Measurements from ENCODE around the gene LMBR1.
"Not testable (repeated sequence)": the region's sequence is repeated elsewhere in the genome, so short reads cannot be mapped to it uniquely, and the experiment has no call there.

Gene LMBR1

DNA sequence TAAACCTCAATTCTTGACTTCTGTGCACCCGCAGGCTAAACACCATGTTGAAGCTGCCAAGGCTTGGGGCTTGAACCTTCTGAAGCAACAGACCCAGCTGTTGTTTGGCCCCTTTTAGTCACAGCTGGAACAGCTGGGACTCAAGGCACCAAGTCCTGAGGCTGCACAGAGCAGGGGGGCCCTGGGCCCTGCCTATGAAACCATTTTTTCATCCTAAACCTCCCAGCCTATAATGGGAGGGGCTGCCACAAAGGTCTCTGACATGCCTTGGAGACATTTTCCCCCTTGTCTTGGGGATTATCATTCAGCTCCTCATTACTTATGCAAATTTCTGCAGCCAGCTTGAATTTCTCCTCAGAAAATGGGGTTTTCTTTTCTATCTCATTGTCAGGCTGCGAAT, 31.8 kb downstream of the LMBR1 start:
- in situ Hi-C loops (cut with MboI; ENCODE audit: low pct_unique_long_range_greater_than_20kb, low sequenced_read_pairs): no loop called here
- no peak for DNase-seq

DNA sequence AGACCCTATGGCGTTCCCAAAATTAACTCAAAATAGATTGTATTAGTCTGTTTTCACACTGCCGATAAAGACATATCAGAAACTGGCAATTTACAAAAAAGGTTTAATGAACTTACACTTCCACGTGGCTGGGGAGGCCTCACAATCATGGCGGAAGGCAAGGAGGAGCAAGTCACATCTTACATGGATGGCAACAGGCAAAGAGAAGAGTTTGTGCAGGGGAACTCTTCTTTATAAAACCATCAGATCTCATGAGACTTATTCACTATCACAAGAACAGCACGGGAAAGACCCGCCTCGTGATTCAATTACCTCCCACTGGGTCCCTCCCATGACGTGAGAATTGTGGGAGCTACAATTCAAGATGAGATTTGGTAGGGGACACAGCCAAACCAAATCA, 32.9 kb downstream of the LMBR1 start:
- DNase-seq; in situ Hi-C loops (cut with MboI; ENCODE audit: low pct_unique_long_range_greater_than_20kb, low sequenced_read_pairs): not testable (repeated sequence)

DNA sequence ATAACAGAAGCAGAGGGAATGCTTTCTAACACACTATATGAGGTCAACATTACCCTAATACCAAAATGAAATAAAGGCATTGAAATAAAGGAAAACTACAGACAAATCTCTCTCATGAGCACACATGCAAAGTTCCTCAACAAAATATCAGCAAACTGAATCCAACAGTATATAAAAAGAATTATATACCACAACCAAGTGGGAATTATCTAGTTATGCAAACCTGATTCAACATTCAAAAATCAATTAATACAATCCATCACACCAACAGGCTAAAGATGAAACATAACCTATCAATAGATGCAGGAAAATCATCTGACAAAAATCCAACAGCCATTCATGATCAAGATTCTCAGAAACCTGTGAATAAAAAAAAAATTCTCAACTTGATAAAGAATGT, 34.5 kb downstream of the LMBR1 start:
- no peak for DNase-seq
- in situ Hi-C loops (cut with MboI; ENCODE audit: low pct_unique_long_range_greater_than_20kb, low sequenced_read_pairs): no loop called here

DNA sequence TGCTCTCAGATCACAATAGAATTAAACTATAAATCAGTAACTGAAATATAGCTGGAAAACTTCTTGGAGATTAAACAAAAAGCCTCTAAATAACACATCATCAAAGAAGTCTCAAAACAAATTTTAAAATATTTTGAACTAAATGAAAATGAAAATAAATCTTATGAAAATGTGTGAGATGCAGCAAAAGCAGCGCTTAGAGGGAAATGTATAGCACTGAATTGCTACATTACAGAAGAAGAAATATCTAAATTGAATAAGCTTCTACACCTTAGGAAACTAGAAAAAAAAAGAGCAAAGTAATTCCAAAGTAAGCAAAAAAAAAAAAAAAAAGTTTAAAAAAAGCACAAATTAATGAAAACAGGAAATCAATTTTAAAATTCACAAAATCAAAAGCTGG, 35.2 kb downstream of the LMBR1 start:
- DNase-seq: no peak
- in situ Hi-C loops (cut with MboI; ENCODE audit: low pct_unique_long_range_greater_than_20kb, low sequenced_read_pairs): no loop called here

DNA sequence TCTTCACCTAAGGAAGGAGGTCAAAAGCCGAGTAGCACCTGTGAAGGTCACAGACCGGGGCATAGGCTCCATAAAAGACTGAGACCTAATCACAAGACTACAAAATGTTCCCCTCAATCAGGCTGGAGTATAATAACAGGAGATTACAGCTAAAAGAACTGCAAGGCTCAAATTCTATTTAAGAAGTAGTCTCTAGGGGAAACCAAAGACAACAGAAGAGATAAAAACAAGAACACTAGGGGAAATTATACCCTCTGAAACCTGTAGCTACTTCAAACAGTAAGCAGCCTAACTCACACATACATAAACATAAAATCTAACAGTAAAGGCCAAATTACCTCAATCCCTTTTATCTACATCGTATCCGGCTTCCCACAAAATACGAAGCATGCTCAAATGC, 38.3 kb downstream of the LMBR1 start:
- in situ Hi-C loops (cut with MboI; ENCODE audit: low pct_unique_long_range_greater_than_20kb, low sequenced_read_pairs): no loop called here
- DNase-seq: no peak

DNA sequence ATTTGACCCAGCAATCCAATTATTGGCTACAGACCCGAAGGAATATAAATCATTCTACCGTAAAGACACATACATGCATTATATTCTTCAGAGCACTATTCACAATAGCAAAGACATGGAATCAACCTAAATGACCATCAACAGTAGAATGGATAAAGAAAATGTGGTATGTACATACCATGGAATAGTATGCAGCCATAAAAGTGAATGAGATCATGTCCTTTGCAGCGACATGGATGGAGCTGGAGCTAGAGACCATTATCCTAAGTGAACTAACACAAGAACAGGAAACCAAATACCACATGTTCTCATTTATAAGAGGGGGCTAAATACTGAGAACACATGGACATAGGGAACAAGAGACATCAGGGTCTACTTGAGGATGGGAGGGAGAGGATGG, 44.0 kb downstream of the LMBR1 start:
- in situ Hi-C loops (cut with MboI; ENCODE audit: low pct_unique_long_range_greater_than_20kb, low sequenced_read_pairs): no loop called here

DNA sequence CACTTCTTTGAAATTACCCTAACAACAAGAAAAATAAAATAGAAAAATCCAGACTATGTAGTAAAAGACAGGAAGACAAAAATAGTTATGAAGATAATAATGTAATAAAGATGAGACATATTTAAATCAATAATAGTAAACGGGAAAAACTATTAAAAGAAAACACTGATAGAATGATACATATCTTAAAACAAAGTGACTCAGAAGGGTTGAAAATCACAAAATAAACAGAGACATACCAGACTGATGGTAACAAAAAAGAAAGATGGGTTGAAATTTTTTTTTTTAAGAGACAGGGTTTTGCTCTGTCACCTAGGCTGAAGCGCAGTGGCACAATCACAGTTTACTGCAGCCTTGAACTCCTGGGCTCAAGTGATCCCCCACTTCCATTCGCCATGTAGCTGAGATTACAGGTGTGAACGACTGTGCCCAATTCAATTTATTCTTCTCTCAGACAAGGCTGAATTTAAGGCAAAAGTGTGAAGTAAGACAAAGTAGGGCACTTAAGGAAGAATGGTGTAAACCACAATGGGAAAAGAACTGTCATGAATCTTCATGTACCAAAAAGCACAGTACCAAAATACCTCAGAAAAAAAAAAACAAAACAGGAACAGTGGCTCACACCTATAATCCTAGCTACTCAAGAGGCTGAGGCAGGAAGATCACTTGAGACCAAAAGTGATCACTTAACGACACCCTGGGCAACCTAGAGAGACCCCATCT, 47.4 kb downstream of the LMBR1 start:
- in situ Hi-C loops (cut with MboI; ENCODE audit: low pct_unique_long_range_greater_than_20kb, low sequenced_read_pairs): no loop called here
- peak; percentile 19 for DNase-seq

More for the DNA sequence above, 44.0 kb downstream of the LMBR1 start:
- no peak for DNase-seq

DNA sequence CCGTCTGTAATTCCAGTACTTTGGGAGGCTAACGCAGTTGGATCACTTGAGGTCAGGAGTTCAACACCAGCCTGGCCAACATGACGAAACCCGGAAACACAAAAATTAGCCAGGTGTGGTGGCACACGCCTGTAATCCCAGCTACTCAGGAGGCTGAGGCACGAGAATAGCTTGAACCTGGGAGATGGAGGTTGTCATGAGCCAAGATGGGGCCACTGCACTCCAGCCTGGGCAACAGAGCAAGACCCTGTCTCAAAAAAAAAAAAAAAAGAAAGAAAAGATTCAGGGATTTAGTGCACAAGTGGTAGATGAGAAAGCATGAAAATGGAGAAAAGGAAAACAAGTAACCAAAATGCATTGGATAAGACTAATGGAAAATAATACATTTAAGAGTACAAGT, 49.4 kb downstream of the LMBR1 start:
- DNase-seq; in situ Hi-C loops (cut with MboI; ENCODE audit: low pct_unique_long_range_greater_than_20kb, low sequenced_read_pairs): not testable (repeated sequence)

DNA sequence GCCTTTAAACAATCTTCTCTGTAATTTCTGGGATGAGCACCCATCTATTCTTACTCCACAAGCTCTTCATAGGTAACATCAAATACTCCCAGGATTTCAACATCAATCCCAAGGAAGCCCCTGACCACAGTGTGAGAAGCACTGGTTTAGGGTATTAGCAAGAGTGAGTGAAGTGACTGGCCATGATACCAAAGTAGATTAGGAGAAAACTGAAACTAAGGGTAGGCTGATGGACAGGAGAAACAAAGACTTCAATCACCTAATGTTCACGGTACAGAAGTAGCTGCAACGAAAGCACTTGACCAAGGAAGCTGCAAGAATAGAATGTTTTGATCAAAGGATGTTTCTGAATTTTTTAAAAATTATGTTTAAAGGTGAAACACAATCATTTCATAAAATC, 49.8 kb downstream of the LMBR1 start:
- no peak for DNase-seq
- in situ Hi-C loops (cut with MboI; ENCODE audit: low pct_unique_long_range_greater_than_20kb, low sequenced_read_pairs): no loop called here

DNA sequence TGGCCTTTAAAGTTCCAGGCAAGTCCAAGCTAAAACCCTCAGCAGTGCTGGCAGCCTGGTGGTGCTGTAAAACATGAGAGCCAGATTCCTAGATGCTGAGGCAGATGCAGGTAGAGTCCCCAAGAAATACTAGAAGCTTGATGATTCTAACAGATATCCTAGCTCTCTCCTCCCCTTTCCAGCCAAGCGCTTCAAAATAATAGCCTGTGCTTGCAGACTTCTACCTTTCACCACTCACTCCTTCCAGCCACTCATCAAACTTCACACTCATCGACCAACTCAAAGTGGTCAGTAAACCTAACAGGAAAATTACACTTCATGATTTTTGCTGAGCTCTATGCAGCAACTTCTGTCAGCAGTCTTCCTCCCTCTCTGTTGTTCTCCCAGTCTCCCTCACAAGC, 50.2 kb downstream of the LMBR1 start:
- DNase-seq: no peak
- in situ Hi-C loops (cut with MboI; ENCODE audit: low pct_unique_long_range_greater_than_20kb, low sequenced_read_pairs): no loop called here

DNA sequence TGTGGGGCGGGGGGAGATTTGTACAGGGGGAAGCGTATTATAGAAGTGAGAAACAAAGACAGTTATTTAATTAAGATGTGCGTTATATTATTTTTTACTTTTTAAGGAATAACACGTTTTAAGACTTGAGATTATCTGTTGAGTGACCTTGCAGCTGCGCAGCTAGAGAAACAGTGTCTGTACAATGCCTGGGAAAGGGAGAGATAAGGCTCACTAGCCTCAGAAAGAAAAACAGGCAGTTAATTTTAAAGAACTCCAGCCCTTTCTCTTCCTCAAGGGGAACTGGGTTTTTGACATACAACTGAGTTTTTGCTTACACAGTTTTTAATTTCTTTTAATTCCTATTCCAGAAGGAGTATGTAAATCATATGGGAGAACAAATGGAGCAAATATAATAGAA, 50.7 kb downstream of the LMBR1 start:
- DNase-seq: no peak
- in situ Hi-C loops (cut with MboI; ENCODE audit: low pct_unique_long_range_greater_than_20kb, low sequenced_read_pairs): no loop called here

DNA sequence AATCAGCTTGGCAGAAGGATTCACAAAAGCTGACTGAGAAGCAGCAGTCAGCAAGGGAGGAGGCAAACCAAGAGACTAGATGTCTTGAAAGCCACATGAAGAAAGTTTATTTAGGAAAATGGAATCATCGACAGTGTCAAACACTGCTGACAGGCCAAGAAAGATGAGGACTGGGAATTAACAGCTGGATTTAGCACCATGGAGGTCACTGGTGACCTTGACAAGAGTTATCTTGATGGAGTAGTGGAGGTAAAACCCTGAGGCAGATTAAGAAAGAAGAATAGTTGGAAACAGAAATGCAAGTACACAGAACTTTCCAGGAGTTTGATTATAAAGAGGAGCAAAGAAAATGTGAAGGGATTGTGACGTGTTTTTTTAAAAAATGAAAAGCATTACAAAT, 51.5 kb downstream of the LMBR1 start:
- no peak for DNase-seq
- in situ Hi-C loops (cut with MboI; ENCODE audit: low pct_unique_long_range_greater_than_20kb, low sequenced_read_pairs): no loop called here

DNA sequence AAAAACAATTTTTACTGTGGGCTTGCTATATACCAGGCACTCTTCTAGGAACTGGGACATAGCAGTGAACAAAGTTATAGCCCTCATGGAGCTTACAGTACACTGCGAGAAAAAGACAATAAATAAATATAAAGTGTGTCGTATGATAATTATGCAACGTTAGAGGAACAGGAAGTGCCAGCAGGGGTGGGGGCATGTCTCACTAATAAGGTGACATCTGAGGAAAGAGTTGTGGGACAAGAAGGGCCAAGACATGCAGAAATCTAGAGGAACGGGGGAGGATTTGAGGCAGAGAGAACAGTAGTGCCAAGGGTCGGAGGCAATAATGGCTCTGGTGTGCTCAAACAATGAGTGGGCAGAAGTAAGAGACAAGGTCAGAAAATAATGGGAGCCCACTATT, 52.8 kb downstream of the LMBR1 start:
- DNase-seq: peak; percentile 29
- in situ Hi-C loops (cut with MboI; ENCODE audit: low pct_unique_long_range_greater_than_20kb, low sequenced_read_pairs): no loop called here

DNA sequence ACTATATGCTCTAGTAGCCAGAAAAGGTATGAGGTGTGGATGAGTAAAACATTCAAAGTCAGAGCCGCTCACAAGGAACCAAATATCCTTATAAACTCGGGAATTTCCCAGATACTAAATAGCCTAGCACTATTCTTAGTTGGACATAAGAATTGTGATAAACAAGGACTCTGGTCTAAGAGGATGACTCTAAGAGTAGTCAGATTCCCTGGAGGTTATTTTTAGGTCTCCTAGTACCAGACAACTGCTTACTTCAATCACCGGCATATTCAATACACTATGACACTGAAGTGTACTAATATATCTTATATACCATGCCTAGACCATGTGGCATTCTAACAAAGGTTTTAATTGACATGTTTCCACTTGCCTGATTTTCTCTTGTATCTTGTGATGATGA, 56.5 kb downstream of the LMBR1 start:
- in situ Hi-C loops (cut with MboI; ENCODE audit: low pct_unique_long_range_greater_than_20kb, low sequenced_read_pairs): no loop called here
- no peak for DNase-seq

DNA sequence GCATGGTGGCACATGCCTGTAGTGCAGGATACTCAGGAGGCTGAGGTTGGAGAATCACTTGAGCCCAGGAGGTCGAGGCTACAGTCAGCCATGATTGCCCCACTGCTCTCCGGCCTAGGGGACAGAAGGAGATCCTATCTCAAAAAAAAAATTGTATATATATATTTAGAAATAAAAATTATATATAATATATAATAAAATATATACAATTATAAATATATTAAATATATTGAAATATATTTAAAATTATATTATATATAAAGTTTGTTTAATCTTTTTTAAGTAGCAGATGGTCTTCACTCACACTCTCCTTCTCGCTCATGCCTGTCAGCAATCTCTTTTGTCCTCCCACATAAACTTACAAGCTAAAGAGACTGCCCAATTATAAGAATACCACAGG, 58.5 kb downstream of the LMBR1 start:
- in situ Hi-C loops (cut with MboI; ENCODE audit: low pct_unique_long_range_greater_than_20kb, low sequenced_read_pairs): no loop called here
- no peak for DNase-seq

DNA sequence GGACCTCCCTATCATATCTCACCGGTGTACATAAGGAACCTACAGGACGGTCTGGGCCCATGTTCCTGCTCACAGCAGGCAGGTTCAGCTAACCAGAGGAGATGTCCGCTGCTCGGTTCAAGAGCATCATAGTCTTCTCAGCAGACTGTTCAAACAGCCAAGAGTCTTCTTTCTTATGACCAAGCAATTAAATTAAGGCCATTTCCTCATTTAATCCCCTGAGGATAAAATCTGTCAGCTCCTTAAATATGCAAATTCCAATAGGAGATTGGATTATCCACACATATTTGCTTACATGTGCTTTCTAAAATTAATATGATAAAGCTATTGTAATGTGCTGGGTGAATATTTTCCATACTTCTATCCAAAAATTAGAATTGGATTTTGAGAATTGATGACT, 59.7 kb downstream of the LMBR1 start:
- DNase-seq: no peak
- in situ Hi-C loops (cut with MboI; ENCODE audit: low pct_unique_long_range_greater_than_20kb, low sequenced_read_pairs): no loop called here

DNA sequence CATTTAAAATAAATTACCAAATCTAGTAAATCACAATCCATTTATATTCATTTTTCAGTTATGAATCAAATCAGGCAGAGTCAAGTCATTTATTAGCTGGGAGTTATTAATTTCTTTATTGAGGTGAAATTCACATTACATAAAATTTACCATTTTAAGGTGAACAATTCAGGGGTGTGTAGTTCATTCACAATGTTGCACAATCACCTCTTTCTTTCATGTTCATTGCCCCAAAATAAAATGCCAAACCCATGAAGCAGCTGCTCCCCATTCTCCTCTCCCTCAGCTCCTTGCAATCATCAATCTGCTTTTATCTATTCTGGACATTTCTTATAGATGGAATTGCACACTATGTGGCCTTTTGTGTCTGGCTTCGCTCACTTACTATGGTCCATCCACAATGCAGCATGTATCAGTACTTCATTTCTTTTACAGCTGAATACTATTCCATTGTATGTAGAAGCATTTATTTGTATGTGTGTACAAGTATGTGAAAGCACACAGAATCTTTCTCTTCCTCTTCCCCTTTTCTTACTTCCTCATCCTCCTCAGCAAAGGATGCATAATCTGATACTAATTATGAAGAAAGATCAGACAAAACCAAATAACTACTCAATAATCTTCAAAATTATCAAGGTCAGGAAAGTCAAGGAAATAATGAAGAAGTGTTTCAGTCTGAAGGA, 60.6 kb downstream of the LMBR1 start:
- peak; percentile 43 for DNase-seq
- in situ Hi-C loops (cut with MboI; ENCODE audit: low pct_unique_long_range_greater_than_20kb, low sequenced_read_pairs): no loop called here

DNA sequence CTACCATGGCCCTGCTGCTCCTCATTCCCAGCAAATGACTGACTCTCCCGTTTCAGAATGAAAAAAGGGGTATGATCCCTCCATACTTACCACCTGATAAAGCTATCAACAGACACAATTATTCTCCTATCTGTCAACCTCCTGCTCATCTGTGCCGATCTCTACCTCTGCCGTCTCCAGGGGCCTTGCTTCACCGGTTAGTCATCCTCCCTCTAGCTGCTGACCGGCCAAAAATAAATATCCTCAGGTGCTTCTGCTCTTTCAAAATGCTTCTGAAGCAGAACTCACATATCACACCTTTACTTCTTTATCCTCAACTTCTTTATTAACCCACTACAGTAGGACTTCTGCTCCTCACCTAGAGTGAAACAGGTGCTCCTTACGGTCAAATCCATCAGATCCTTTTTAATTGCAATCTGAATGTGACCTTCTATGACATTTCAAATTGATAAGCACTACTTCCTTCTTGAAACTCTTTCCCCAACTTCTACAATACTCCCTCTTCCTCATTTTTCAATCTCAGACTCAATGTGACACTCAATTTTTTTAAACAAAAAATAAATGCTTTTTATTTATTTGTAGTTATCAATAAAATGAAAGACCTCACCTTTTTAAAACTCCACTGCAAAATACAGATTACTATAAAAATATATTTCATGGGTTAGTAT, 63.2 kb downstream of the LMBR1 start:
- in situ Hi-C loops (cut with MboI; ENCODE audit: low pct_unique_long_range_greater_than_20kb, low sequenced_read_pairs): no loop called here
- DNase-seq: no peak

DNA sequence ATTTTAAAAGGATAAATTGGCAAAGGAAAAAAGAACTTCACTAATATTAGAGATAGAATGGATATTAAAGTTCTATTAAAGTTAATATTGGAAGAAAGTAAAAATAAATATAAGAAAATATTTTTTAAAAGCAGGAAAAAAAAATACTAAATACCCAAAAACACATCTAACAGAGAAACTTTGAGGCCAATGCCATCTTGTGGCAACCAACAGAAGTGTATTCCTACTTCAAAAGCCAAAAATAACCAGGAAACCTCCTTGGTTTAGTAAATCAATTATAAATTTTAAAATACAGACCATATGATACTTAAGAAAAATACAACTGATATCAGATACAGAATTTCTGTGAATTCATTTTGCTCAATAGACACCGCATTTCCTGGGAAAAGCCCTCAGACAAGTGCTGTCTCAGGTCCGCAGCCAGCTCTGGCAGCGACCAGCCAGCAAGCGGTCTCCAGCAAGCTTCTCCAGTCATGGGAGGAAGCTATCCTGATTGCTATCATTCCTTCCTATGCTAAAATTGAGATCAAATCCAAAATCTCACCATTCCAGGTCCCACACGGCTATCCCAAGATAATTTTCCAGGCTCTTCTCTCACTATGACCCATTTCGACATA, 65.3 kb downstream of the LMBR1 start:
- in situ Hi-C loops (cut with MboI; ENCODE audit: low pct_unique_long_range_greater_than_20kb, low sequenced_read_pairs): no loop called here
- DNase-seq: peak; percentile 47

DNA sequence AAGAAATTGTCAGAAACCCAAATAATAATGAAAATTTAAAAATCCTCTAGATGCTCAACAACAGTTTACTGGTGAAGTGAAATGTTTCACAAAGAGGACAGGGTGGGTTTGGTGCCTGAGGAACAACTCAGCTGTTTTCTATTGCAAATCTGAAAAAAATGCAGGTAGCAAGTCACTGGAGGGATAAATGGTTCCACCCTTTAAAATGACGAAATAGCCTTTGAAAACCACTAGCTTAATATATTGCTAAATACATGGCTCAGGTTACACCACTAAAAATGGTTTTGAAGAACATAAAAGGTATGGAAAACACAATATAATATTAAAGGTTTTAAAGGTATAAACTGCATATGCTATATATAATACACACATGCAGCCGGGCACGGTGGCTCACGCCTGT, 69.5 kb downstream of the LMBR1 start:
- no peak for DNase-seq
- in situ Hi-C loops (cut with MboI; ENCODE audit: low pct_unique_long_range_greater_than_20kb, low sequenced_read_pairs): loop anchor here (25.0 kb wide), 1 partner anchor 1036 kb away; no protein-coding TSS in a partner anchor

Measured in KBM-7 (cell line).